K562 (cell line): ENCODE results near the gene LATS2.

Source experiments
- FOXM1 ChIP-seq, 2 experiments: fragments of 450-650 bp in 1 of 2; sonication (generic) in 1 of 2; formaldehyde crosslinking in 1 of 2; IDR thresholded peaks; 2 replicates each; pipeline versions ENCODE4 v1.6.1 to v1.9.0; 2017 to 2022; ENCODE audit warnings: low read depth in 2 of 2, mild to moderate bottlenecking in 2 of 2, missing genetic modification reagents in 1 of 2, moderate library complexity in 1 of 2
- ILF3 ChIP-seq: fragments of 450-650 bp; IDR thresholded peaks from 2 replicates; pipeline ENCODE4 v1.6.1; 2018; ENCODE audit warnings: antibody characterized with exemption, mild to moderate bottlenecking, moderate library complexity, borderline replicate concordance
- TAF1 ChIP-seq: IDR thresholded peaks from 2 replicates; pipeline ENCODE4 v1.6.1; 2011; ENCODE audit warnings: mild to moderate bottlenecking, low read length, moderate library complexity; ENCODE audit not compliant: insufficient read depth, control insufficient read depth, severe bottlenecking; ENCODE audit errors: extremely low read depth
- TF ChIP-seq, protein P1 (sequence below), 2 experiments: fragments of 450-650 bp in 1 of 2; IDR thresholded peaks; 2 replicates each; pipeline ENCODE4 v1.6.1; 2011 to 2017; ENCODE audit warnings: low read depth in 2 of 2, antibody characterized with exemption in 1 of 2, borderline replicate concordance in 1 of 2, low read length in 1 of 2, mild to moderate bottlenecking in 1 of 2, mixed read lengths in 1 of 2; ENCODE audit not compliant: control insufficient read depth in 1 of 2

DNA sequence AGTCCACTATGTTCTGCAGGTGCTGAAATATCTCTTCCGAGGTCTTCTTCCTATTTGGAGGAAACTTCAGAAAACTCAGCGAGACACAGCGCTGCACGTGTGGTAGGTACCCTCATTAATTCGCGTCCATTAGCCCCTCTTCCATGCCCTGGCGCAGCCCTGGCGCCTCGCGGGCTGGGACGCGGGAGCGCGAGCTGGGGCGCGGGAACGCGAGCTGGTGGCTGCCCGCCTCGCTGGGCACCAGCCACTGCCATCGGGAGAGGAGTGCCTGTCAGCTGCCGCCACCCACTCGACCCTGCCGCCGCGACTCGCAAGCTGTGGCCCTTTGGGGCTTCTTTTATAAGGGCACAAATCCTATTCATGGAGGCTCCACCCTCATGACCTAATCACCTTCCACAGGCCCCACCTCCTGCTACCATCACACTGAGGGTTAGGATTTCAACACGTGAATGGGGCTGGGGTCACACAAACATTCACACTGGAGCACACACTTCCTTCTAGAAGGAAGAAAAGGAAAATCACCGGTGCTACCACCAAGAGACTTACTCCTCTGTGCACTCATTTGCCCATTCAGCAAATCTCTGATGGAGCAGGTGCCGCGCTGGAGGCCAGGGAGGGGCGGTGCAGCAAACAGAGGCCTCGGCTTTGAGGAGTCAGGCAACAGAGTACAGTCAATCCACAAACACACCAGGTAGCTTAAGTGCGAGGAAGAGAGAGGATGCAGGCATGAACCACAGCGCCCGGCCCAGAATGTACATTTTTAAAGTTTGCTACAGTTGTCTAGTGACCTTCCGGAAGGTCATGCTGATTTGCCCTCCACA lies 43.0 kb upstream of the LATS2 start:
- TF ChIP-seq, protein P1, sequence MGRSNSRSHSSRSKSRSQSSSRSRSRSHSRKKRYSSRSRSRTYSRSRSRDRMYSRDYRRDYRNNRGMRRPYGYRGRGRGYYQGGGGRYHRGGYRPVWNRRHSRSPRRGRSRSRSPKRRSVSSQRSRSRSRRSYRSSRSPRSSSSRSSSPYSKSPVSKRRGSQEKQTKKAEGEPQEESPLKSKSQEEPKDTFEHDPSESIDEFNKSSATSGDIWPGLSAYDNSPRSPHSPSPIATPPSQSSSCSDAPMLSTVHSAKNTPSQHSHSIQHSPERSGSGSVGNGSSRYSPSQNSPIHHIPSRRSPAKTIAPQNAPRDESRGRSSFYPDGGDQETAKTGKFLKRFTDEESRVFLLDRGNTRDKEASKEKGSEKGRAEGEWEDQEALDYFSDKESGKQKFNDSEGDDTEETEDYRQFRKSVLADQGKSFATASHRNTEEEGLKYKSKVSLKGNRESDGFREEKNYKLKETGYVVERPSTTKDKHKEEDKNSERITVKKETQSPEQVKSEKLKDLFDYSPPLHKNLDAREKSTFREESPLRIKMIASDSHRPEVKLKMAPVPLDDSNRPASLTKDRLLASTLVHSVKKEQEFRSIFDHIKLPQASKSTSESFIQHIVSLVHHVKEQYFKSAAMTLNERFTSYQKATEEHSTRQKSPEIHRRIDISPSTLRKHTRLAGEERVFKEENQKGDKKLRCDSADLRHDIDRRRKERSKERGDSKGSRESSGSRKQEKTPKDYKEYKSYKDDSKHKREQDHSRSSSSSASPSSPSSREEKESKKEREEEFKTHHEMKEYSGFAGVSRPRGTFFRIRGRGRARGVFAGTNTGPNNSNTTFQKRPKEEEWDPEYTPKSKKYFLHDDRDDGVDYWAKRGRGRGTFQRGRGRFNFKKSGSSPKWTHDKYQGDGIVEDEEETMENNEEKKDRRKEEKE (IDR thresholded peaks at IDR 0.05; ENCODE audit: borderline replicate concordance in 1 of 2, control insufficient read depth in 1 of 2, low read depth in 2 of 2, low read length in 1 of 2): no peak
- TF ChIP-seq FOXM1 (IDR thresholded peaks at IDR 0.05; ENCODE audit: low read depth) (no peak), FOXM1 (CRISPR knock-in tag; IDR thresholded peaks at IDR 0.05; ENCODE audit: low read depth) (no peak), TAF1 (no peak), ILF3 (no peak)
